LNCaP clone FGC (cell line): ENCODE results near the gene STIP1.

ENCODE experiments used
- DNase-seq: peaks from one replicate; pipeline ENCODE4 v3.0.0-alpha.2; 2011; ENCODE audit warnings: low read depth
- H3K4me3 ChIP-seq: 2 replicates; pipeline ENCODE4 v1.5.1; 2011; ENCODE audit warnings: mild to moderate bottlenecking, low read depth, low read length, control low read depth
- CTCF ChIP-seq: IDR thresholded peaks from 2 replicates; pipeline ENCODE4 v1.5.1; 2012; ENCODE audit warnings: mild to moderate bottlenecking; ENCODE audit not compliant: control insufficient read depth, insufficient read depth; ENCODE audit errors: extremely low read depth

Gene STIP1

DNA sequence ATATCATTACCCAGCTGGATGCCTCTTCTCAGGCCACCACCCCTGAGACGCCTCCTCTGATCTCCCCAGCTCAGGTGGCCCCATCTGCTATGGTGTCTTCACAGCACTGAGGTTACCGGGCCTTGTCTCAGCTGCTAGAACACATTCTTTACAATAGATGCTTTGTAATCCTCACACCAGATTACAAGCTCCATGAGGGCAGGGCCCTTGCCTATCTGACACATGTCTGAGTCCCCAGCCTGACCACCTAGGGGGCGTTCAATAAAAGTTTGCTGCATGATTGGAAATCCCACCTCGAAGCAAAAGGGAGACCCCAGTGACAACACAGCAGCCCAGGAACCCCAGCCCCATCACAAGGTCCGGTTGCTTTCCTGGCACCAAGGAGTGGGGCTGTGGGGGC lies 22.0 kb upstream of the STIP1 start:
- no peak overlapping the region for H3K4me3 ChIP-seq
- TF ChIP-seq CTCF: no peak
- DNase-seq: no peak

GRCh38 chr11:64164392-64165312 lies 21.3 kb upstream of the STIP1 start:
- peak overlapping the region; percentile 69 for H3K4me3 ChIP-seq
- DNase-seq: no peak
- TF ChIP-seq CTCF: no peak

GRCh38 chr11:64165481-64165841 lies 20.5 kb upstream of the STIP1 start:
- DNase-seq: no peak
- peak; percentile 29; the same call in 1 of the 2 replicates for TF ChIP-seq CTCF
- H3K4me3 ChIP-seq: peak overlapping the region; percentile 69

DNA sequence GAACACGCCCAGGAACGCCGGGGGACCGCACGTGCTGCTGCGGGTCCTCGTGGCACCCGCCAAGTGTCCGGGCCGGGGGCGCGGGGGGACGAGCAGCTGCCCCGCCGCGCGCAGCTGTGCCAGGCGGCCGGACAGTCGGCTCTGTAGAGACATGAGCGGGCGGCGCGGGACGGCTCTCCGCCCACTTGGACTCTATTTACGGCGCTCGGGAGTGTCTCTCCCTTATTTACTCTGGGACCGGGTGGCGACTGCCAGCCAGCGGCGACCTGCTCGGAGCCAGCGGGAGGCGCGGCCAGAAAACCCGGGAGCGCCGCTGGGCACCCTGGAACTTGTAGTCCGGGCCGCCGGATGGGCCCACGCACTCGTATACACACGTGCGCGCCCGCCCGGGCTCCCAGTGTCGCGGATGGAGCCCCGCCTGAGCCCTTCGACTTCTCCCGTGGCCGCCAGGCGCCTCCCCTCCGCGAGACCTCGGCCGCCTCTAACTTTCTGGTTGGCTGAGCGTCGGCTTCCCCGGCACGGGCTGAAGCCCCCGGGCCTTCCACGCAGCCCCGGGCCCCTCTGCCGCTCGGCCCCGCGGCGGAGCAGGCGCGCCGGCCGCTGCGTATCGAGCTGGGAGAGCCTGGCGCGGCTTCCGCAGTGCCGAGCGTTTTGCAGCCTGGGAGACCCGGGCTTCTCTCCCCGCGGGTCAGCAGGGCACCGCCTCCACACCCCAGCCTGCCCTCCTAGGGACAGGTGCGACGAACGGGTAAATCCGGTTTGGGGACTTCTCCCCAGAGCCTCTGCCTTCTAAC lies 19.9 kb upstream of the STIP1 start, which contains the start of gene MACROD1:
MACROD1 (minus strand) TSS at position 272 of the 794 bp plus-strand sequence; CDS start at position 153, 119 bp downstream.
- no peak for TF ChIP-seq CTCF
- DNase-seq: peak; percentile 94
- peak within 1 kb of the TSS; percentile 69 for H3K4me3 ChIP-seq

DNA sequence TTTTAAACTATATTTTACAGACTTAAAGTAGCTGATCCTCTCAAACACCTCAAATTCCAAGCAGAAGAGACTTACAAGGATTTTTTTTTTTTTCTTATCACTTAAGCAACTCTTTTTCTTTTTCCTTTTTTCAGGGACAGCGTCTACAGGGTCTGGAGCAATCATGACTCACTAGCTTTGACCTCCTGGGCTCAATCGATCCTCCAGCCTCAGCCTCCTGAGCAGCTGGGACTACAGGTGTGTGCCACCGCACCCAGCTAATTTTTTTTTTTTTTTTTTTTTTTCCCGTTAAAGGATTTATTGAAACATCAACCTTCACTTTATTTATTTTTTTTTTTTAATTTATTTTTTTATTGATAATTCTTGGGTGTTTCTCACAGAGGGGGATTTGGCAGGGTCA lies 15.6 kb upstream of the STIP1 start:
- no peak for DNase-seq
- no peak for TF ChIP-seq CTCF
- H3K4me3 ChIP-seq: no peak overlapping the region

- no peak for DNase-seq
- no peak overlapping the region for H3K4me3 ChIP-seq
- no peak for TF ChIP-seq CTCF
Observed at GRCh38 chr11:64173616-64174355, 12.2 kb upstream of the STIP1 start.
